HG03521 (cell line): Measurements from ENCODE around the gene SPAG17.

ENCODE experiments used
- ATAC-seq: cut with Tn5 transposase; IDR thresholded peaks from one replicate; pipeline ENCODE4 v1.9.1; 2021; ENCODE audit warnings: mild to moderate bottlenecking, moderate library complexity; ENCODE audit not compliant: unreplicated experiment

SPAG17 gene

GRCh38 chr1:118185084-118185832 is at the start of gene SPAG17:
Gene SPAG17, minus strand, starts transcription at chr1:118185228. Its CDS starts 71 bp downstream, at chr1:118185157.
- ATAC-seq = no peak

GRCh38 chr1:118225471-118225870 is 40.4 kb upstream of the SPAG17 start:
- ATAC-seq = no peak

- ATAC-seq = no peak
Measured at GRCh38 chr1:118223426-118223825, 38.4 kb upstream of the SPAG17 start.

- ATAC-seq = no peak
Measured at GRCh38 chr1:118219438-118219837, 34.4 kb upstream of the SPAG17 start.

- no peak for ATAC-seq
Measured at GRCh38 chr1:118217141-118217838, 32.3 kb upstream of the SPAG17 start.

- ATAC-seq = no peak
Measured at GRCh38 chr1:118214866-118215265, 29.8 kb upstream of the SPAG17 start.

- no peak for ATAC-seq
Measured at GRCh38 chr1:118210723-118211110, 25.7 kb upstream of the SPAG17 start.

GRCh38 chr1:118210051-118210722 is 25.2 kb upstream of the SPAG17 start:
- ATAC-seq = no peak

- no peak for ATAC-seq
Measured at GRCh38 chr1:118209648-118210047, 24.6 kb upstream of the SPAG17 start.

- ATAC-seq = no peak
Measured at GRCh38 chr1:118206966-118207365, 21.9 kb upstream of the SPAG17 start.

GRCh38 chr1:118204648-118205047 is 19.6 kb upstream of the SPAG17 start:
- ATAC-seq = no peak

GRCh38 chr1:118204105-118204504 is 19.1 kb upstream of the SPAG17 start:
- ATAC-seq = no peak

GRCh38 chr1:118202076-118202608 is 17.1 kb upstream of the SPAG17 start:
- ATAC-seq = no peak

GRCh38 chr1:118201524-118201923 is 16.5 kb upstream of the SPAG17 start:
- ATAC-seq = peak; percentile 75

- no peak for ATAC-seq
Measured at GRCh38 chr1:118200836-118201235, 15.8 kb upstream of the SPAG17 start.

GRCh38 chr1:118190561-118190960 is 5.5 kb upstream of the SPAG17 start:
- no peak for ATAC-seq

GRCh38 chr1:118189564-118189963 is 4.5 kb upstream of the SPAG17 start:
- ATAC-seq = no peak

GRCh38 chr1:118188411-118188810 is 3.4 kb upstream of the SPAG17 start:
- no peak for ATAC-seq

- ATAC-seq = no peak
Measured at GRCh38 chr1:118186026-118186425, 998 bp upstream of the SPAG17 start.

GRCh38 chr1:118184739-118185083 is 317 bp downstream of the SPAG17 start:
- no peak for ATAC-seq

- ATAC-seq = no peak
Measured at GRCh38 chr1:118183586-118183985, 1.4 kb downstream of the SPAG17 start.

GRCh38 chr1:118177998-118178397 is 7.0 kb downstream of the SPAG17 start:
- no peak for ATAC-seq
